SK-N-SH treated with all-trans-retinoic acid at 6 μM for 48 hours (cell line): Measurements from ENCODE around the gene ARRDC5.

Source experiments
- ESRRG ChIP-seq: fragments of 250-450 bp; sonication (Bioruptor Pico); IDR thresholded peaks from 2 replicates; pipeline ENCODE4 v1.6.1; 2021; ENCODE audit warnings: mild to moderate bottlenecking
- ISL1 ChIP-seq: fragments of 250-450 bp; sonication (Bioruptor Pico); IDR thresholded peaks from 2 replicates; pipeline ENCODE4 v2.1.2; 2022; ENCODE audit warnings: mild to moderate bottlenecking, moderate library complexity
- PPARA ChIP-seq: fragments of 250-450 bp; sonication (Bioruptor Pico); IDR thresholded peaks from 2 replicates; pipeline ENCODE4 v1.5.0; 2020; ENCODE audit warnings: mild to moderate bottlenecking, borderline replicate concordance
- ZFP30 ChIP-seq: fragments of 450-650 bp; formaldehyde crosslinking; IDR thresholded peaks from 2 replicates; pipeline ENCODE4 v1.5.0; 2022; ENCODE audit warnings: mild to moderate bottlenecking, moderate library complexity
- ZNF565 ChIP-seq: fragments of 450-650 bp; formaldehyde crosslinking; conservative IDR thresholded peaks from 2 replicates; pipeline ENCODE4 v1.5.0; 2020; ENCODE audit warnings: low read depth, mild to moderate bottlenecking, moderate library complexity

DNA sequence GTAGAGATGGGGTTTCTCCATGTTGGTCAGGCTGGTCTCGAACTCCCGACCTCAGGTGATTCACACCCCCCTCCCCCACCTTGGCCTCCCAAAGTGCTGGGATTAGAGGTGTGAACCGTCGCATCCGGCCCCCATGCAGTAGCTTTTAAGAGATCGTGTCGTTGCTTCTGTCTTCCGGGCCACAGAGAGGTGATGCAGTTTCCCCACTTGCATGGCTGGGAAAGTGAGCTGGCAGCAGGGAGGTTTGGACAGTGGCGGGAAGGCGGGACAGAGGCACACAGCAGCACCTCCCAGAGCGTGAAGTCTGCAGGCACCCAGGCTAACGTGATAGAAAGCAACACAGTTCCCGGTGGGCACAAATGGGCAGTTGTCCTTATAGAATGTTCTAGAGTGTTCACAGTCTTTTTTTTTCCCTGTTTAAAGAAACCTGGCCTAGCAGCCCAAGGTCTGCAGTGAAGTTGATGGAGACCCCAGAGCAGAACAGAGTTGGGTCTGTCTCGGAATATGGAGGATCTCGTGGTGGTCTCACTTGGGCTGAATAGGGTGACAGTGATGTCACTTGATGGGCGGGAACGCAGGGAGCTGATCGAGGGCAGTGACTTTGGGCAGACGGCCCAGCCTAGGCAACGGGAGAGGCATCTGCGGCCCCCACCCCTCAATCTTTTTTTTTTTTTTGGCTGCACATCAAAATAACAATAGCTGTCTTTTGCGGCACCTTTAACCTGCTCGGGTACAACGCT lies 11.5 kb upstream of the ARRDC5 start:
- TF ChIP-seq PPARA (no peak), ESRRG (CRISPR knock-in tag) (no peak), ZNF565 (CRISPR knock-in tag) (no peak), ISL1 (no peak), ZFP30 (CRISPR knock-in tag) (no peak)
